Measurements from ENCODE around the gene SFTPB.
A peak's percentile ranks its signal among the peaks of the same experiment; 100 is the strongest.
"Not testable (repeated sequence)": the region's sequence is repeated elsewhere in the genome, so short reads cannot be mapped to it uniquely, and the experiment has no call there.

SFTPB gene

GRCh38 chr2:85653996-85654395 is 14.0 kb downstream of the SFTPB start:
- DNase-seq (ENCODE audit: low spot score) = no peak

GRCh38 chr2:85652056-85652455 is 15.9 kb downstream of the SFTPB start:
- DNase-seq (ENCODE audit: low spot score) = no peak

- DNase-seq (ENCODE audit: low spot score) = no peak
Measured at GRCh38 chr2:85651097-85651496, 16.9 kb downstream of the SFTPB start.

- no peak for DNase-seq (ENCODE audit: low spot score)
Measured at GRCh38 chr2:85650456-85650855, 17.5 kb downstream of the SFTPB start.

GRCh38 chr2:85649201-85650190 is 18.5 kb downstream of the SFTPB start:
- DNase-seq (ENCODE audit: low spot score) = peak; percentile 3

GRCh38 chr2:85648619-85649018 is 19.4 kb downstream of the SFTPB start:
- no peak for DNase-seq (ENCODE audit: low spot score)

GRCh38 chr2:85647823-85648526 is 20.0 kb downstream of the SFTPB start:
- no peak for DNase-seq (ENCODE audit: low spot score)

- no peak for DNase-seq (ENCODE audit: low spot score)
Measured at GRCh38 chr2:85646166-85646565, 21.8 kb downstream of the SFTPB start.

GRCh38 chr2:85644909-85645308 is 23.1 kb downstream of the SFTPB start:
- DNase-seq (ENCODE audit: low spot score) = no peak

GRCh38 chr2:85642725-85643124 is 25.3 kb downstream of the SFTPB start:
- DNase-seq (ENCODE audit: low spot score) = no peak

- no peak for DNase-seq (ENCODE audit: low spot score)
Measured at GRCh38 chr2:85635636-85636035, 32.4 kb downstream of the SFTPB start.

- no peak for DNase-seq (ENCODE audit: low spot score)
Measured at GRCh38 chr2:85635011-85635410, 33.0 kb downstream of the SFTPB start.

- no peak for DNase-seq (ENCODE audit: low spot score)
Measured at GRCh38 chr2:85631316-85631715, 36.7 kb downstream of the SFTPB start.

- DNase-seq (ENCODE audit: low spot score) = no peak
Measured at GRCh38 chr2:85628658-85629057, 39.3 kb downstream of the SFTPB start.

- DNase-seq (ENCODE audit: low spot score) = no peak
Measured at GRCh38 chr2:85623991-85624390, 44.0 kb downstream of the SFTPB start.

- DNase-seq (ENCODE audit: low spot score) = no peak
Measured at GRCh38 chr2:85621338-85621737, 46.7 kb downstream of the SFTPB start.

- no peak for DNase-seq (ENCODE audit: low spot score)
Measured at GRCh38 chr2:85619617-85620016, 48.4 kb downstream of the SFTPB start.

- DNase-seq (ENCODE audit: low spot score) = not testable (repeated sequence)
Measured at GRCh38 chr2:85617723-85618122, 50.3 kb downstream of the SFTPB start.

- no peak for DNase-seq (ENCODE audit: low spot score)
Measured at GRCh38 chr2:85615413-85615728, 52.6 kb downstream of the SFTPB start.

GRCh38 chr2:85614757-85615156 is 53.2 kb downstream of the SFTPB start:
- DNase-seq (ENCODE audit: low spot score) = not testable (repeated sequence)

- no peak for DNase-seq (ENCODE audit: low spot score)
Measured at GRCh38 chr2:85613717-85614515, 54.1 kb downstream of the SFTPB start.

Data from LoVo (cell line).